ENCODE data around the gene LRRC25.
"Not testable (repeated sequence)": the region's sequence is repeated elsewhere in the genome, so short reads cannot be mapped to it uniquely, and the experiment has no call there.

The LRRC25 gene

GRCh38 chr19:18424122-18424889, 26.9 kb upstream of the LRRC25 start:
- no peak for DNase-seq

DNA sequence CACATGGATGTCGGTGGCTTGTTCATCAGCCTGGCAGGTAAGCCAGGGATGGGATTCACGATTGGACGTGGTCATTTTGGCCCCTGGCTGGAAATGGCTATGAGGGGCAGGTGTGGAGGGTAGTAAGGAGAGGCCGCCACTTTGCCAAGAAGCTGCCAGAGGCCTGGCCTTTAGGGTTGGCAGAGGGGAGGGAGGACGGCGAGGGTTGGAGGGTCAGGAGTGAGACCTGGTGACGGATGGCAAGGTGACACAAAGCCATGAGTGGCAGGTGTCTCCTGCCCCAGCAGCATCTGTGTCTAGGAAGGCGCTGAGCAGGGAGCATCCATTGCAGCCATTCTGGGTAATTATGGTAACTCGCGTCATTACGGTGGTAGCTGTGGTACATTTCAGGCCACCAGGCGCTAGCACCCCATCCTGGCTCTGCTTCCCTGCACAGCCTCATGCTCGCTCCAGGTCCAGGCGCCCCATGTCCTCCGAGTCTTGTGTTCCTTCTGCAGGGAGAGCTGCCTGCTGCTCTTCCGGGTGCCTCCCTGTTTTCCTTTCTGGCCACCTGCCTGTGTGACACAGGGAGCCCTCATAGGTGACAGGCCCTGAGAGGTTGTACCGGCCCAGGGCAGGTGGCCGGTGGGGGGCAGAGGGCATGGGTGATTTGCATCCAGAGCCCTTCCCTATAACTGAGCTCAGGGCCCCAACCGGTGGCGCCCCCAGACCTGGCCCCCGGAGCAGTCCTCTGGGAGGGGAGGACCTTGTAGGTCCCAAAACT, 26.0 kb upstream of the LRRC25 start:
- DNase-seq, result no peak

DNA sequence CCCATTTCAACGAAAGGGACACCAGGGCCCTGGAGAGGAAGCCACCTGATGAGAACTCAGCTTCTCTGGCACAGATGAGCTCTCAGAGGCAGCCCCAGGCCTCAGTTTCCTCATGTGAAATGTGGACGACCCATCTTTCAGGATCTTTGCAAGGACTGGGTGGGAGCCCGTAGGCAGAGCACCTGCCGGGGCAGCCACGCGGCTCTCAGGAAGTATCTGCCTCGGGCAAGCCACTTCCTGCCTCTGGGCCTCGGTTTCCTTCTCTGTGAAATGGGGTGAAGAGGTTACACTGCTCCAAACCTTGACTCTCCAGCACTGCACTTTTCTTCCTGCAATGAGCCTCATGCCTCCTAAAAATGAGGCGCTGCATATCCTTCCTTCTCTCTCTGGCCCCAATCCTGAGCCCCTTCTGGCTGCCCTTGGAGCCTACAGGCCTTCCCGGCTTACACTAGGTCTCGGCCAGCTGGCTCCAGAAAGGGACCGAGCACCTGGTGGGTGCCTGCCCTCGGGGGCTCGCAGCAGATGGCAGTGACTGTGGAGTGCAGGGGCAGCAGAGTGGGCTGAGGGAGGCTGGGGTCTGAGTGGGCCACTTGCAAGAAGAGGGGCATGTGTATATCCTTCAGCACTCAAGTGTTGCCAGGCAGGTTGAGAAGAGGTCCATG, 25.2 kb upstream of the LRRC25 start:
- no peak for DNase-seq

DNA sequence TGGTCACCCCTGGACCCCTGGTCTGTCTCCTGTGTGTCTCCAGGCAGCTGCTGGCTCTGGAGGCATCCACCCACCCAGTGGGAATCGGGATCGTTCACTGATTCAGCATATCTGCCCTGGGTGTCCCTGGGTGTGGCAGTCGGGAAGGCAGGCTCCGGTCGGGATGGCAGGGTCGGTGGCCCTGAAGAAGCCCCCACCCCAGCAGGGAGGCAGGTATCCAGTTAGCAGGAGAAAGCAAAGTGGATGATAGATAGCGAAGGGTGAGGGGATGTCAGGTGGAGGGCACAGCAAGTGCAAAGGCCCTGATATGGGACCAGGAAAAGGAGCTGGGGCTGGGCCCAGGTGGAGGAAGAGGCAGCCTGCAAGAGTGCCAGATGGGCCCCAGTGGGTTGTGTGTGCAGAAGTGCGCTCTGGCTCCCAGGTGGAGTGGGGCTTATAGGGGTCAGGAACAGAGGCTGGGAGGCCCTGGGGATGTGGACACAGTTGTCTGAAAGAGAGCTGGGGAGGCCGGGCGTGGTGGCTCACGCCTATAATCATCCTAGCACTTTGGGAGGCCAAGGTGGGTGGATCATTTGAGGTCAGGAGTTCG, 24.0 kb upstream of the LRRC25 start:
- DNase-seq, result no peak

- no peak for DNase-seq
Measured at GRCh38 chr19:18420930-18421329, 23.5 kb upstream of the LRRC25 start.

GRCh38 chr19:18419699-18420460, 22.5 kb upstream of the LRRC25 start:
- no peak for DNase-seq

- peak; percentile 89 for DNase-seq
Measured at GRCh38 chr19:18419195-18419698, 21.8 kb upstream of the LRRC25 start, which contains the start of gene SSBP4. Gene SSBP4 (plus strand): TSS chr19:18419398. CDS start chr19:18419649, 251 bp downstream.

- no peak for DNase-seq
Measured at GRCh38 chr19:18418483-18419194, 21.2 kb upstream of the LRRC25 start.

DNA sequence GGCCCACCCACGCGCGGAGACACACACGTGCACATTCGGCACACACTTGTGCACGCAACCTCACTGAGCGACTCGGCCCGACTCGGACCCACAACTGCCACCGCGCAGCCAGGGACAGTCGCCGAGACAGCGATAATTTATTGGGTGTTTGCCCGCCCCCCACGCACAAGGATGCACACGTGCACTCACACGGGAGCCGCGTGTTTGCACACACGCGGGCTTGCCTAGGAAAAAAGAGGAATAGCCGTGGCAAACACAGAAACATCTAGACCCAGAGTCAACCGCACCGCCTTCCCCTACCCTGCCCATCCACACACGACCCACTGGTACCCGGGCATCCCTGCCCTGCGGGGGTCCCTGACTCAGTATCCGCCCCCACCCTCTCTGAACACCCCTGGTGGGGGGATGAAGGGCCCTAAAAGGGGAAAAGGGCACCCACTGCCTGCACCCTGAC, 20.6 kb upstream of the LRRC25 start:
- DNase-seq, result no peak

GRCh38 chr19:18417250-18418028, 20.0 kb upstream of the LRRC25 start:
- peak; percentile 92 for DNase-seq

GRCh38 chr19:18416778-18417249, 19.4 kb upstream of the LRRC25 start:
- DNase-seq, result peak; percentile 95

DNA sequence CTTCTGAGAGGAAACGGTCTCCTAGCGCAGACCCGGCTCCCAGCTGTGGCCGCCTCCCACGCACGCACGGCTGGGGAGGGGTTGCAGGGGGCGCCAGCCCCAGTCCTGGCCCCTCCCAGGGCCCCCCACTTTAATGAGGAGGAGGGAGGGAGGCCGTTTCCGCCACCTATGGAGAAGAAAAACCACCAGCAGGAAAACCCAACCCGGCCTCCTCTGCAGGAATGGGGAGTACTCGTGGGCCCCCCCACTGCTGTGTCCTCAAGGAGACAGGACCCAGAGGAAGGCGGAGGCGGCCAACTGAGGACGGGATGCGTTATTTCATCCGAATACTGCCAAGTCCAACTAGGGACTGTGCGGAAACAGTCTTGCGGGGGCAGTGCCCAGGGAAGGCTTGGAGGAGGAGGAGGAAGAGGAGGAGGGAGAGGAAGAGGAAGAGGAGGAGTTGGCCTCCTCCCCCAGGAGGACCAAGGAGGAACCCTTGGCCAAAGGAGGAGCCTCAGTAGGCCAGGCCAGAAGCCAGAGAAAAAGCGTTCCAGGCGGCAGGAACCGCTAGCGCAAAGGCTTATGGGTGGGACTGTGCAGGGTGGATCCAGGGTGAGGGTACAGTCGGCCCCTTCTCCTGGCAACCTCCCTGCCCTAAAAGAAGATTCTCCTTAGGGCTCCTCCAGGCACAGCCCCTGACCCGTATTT, 17.9 kb upstream of the LRRC25 start:
- DNase-seq, result peak; percentile 88

DNA sequence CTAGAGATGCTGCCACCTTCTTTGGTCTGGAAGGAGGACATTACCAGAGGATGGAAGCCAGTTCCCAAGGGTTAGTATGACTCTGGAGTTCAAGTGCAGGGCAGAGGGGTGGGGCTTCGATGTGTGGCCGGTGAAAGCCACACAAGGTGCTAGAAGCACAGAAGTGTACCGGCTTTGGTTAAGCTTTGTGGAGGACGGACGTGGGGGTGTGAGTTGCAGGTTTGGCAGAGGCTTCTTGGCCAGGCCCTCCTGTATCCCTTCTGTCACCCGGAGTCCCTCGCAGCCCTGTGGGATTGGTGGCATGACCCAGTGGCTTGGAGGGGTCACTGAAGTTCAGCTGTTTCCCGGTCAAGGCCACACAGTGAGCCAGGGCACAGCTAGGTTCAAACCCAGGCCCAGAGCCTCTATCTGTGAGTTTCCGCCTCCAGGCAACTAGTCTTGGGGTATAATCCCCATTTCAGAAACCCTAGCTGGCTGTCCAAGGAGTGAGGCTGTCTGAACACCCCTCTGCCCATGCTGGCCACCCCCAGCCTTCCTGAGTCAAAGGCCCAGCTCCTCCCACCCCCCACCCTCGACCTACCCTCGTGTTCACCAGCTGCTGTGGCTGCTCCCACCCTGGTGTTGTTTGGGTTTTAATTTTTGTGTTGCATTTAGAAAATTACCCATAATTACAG, 17.2 kb upstream of the LRRC25 start:
- peak; percentile 67 for DNase-seq

GRCh38 chr19:18412610-18413239, 15.3 kb upstream of the LRRC25 start:
- DNase-seq, result no peak

DNA sequence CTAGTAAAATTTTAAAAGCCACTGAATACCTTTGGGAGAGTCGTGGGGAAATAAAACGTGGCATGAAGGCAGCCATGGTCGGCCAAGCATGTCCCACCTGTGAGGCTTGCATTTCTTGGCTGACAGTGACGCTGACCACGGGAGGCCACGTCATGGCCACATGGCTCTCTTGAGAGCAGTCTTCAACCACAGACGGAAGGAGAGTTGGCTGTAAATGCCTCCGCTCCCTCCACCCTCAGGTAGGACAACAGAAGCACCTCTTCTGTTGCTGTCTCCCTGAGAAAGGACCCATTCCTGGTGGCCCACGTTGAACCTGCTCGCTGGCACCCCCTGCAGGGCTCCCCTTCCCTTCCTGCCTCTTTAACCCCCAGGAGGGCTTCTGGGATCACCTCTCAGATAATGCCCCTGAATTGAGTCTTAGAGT, 10.6 kb upstream of the LRRC25 start:
- no peak for DNase-seq

GRCh38 chr19:18406749-18407148, 9.3 kb upstream of the LRRC25 start:
- DNase-seq, result no peak

DNA sequence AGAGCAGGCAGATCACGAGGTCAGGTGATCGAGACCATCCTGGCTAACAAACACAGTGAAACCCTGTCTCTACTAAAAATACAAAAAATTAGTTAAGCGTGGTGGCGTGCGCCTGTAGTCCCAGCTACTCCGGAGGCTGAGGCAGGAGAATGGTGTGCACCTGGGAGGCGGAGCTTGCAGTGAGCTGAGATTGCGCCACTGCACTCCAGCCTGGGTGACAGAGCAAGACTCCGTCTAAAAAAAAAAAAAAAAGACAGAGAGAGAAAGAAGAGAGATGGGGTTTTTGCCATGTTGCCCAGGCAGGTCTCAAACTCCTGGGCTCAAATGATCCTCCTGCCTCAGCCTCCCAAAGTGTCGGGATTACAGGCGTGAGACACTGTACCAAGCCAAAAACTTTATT, 8.3 kb upstream of the LRRC25 start:
- not testable (repeated sequence) for DNase-seq

DNA sequence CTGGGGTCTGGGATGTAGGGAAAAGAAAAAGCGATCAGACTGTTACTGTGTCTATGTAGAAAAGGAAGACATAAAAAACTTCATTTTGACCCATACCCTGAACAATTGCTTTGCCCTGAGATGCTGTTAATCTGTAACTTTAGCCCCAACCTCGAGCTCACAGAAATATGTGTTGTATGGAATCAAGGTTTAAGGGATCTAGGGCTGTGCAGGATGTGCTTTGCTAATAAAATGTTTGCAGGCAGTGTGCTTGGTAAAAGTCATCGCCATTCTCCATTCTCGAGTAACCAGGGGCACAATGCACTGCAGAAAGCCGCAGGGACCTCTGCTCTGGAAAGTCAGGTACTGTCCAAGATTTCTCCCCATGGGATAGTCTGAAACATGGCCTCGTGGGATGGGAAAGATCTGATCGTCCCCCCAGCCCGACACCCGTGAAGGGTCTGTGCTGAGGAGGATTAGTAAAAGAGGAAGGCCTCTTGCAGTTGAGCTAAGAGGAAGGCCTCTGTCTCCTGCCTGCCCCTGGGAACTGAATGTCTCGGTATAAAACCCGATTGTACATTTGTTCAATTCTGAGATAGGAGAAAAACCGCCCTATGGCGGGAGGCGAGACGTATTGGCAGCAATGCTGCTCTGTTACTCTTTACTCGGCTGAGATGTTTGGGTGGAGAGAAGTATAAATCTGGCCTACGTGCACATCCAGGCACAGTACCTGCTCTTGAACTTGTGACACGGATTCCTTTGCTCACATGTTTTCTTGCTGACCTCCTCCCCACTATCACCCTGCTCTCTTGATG, 5.2 kb upstream of the LRRC25 start:
- not testable (repeated sequence) for DNase-seq
